Kidney epithelial cell (primary cell): ENCODE measurements around the gene CEP128. TPM values are rescaled to one million over a fixed set of nuclear protein-coding genes. Genes with fewer than 3 reads are reported as not detected.

Experiments
- DNase-seq: peaks from one replicate; pipeline ENCODE4 v3.0.0-alpha.2; 2010; ENCODE audit warnings: low read depth
- H3K27me3 ChIP-seq: 2 replicates; pipeline ENCODE4 v1.6.0; 2011; ENCODE audit warnings: low read length; ENCODE audit not compliant: control insufficient read depth, insufficient read depth
- H3K36me3 ChIP-seq: 2 replicates; pipeline ENCODE4 v1.5.1; 2011; ENCODE audit warnings: low read length; ENCODE audit not compliant: control insufficient read depth, insufficient read depth
- H3K4me3 ChIP-seq: 2 replicates; pipeline ENCODE4 v1.5.1; 2011; ENCODE audit warnings: low read depth, mild to moderate bottlenecking, control low read depth, low read length
- total RNA-seq: library from RNA; depleted of rRNA; stranded (reverse); fragments of >200 nt; gene quantifications from 2 replicates; pipeline ENCODE4 v1.2.3, GENCODE V29; 2015
- TF ChIP-seq, protein P1 (sequence below): IDR thresholded peaks from 2 replicates; pipeline ENCODE4 v1.5.1; 2011; ENCODE audit warnings: mild to moderate bottlenecking, moderate library complexity, low read length, control low read depth, inconsistent platforms; ENCODE audit not compliant: insufficient read depth, poor library complexity, severe bottlenecking

The CEP128 gene
- 1.7 and 4.2 TPM in 2 replicates for total RNA-seq

DNA sequence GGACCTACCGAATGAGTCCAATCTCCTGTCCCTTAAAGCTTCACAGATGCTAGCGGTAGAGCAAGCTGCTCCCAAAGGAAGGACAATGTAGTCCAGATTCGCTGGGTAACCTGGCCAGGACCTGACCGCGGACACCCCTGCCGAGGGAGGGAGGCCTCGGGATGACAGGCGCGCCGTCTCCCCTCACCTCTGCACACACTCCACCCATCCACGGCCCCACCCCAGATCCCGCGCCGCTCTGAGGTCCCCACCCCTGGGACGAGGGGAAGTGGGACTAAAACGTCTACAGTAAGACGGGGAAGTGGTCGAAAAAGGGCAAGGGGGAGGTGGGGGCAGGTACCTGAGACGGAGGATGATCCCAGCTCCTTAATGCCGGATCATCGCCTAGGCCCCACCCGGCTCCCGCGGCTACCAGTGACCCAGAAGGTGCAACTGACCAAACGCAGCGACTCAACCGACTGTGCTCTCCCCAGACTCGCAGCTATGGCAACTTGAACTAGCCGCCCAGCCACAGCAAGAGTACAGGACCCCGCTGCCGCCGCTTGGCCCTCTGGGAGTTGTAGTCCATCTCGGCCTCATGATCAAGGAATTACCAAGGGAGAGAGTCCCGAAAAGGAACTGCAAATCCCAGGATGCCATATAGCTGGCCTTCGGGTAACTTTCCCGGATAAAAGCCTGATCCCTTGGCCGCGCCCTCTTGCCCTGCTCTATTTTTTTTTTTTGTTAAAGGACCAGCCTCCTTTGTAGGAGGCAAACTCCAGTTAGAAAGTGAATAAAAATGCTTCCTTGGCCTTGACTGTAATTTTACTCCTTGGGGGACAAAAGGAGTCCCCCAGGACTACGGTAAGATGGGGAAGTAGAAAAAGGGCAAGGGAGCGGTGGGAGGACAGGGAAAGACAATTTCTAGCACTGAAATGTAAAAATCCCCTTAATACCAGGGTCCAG, at the start of gene CEP128:
TSS of gene CEP128 (minus strand) at position 498 of the 945 bp plus-strand sequence.
- H3K4me3 ChIP-seq, result peak within 1 kb of the TSS; percentile 77
- no peaks in the 10 kb centered on the region for H3K36me3 ChIP-seq
- TF ChIP-seq, protein P1, sequence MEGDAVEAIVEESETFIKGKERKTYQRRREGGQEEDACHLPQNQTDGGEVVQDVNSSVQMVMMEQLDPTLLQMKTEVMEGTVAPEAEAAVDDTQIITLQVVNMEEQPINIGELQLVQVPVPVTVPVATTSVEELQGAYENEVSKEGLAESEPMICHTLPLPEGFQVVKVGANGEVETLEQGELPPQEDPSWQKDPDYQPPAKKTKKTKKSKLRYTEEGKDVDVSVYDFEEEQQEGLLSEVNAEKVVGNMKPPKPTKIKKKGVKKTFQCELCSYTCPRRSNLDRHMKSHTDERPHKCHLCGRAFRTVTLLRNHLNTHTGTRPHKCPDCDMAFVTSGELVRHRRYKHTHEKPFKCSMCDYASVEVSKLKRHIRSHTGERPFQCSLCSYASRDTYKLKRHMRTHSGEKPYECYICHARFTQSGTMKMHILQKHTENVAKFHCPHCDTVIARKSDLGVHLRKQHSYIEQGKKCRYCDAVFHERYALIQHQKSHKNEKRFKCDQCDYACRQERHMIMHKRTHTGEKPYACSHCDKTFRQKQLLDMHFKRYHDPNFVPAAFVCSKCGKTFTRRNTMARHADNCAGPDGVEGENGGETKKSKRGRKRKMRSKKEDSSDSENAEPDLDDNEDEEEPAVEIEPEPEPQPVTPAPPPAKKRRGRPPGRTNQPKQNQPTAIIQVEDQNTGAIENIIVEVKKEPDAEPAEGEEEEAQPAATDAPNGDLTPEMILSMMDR, result no peak
- H3K27me3 ChIP-seq, result no peaks in the 10 kb centered on the region
- peak; percentile 97 for DNase-seq

DNA sequence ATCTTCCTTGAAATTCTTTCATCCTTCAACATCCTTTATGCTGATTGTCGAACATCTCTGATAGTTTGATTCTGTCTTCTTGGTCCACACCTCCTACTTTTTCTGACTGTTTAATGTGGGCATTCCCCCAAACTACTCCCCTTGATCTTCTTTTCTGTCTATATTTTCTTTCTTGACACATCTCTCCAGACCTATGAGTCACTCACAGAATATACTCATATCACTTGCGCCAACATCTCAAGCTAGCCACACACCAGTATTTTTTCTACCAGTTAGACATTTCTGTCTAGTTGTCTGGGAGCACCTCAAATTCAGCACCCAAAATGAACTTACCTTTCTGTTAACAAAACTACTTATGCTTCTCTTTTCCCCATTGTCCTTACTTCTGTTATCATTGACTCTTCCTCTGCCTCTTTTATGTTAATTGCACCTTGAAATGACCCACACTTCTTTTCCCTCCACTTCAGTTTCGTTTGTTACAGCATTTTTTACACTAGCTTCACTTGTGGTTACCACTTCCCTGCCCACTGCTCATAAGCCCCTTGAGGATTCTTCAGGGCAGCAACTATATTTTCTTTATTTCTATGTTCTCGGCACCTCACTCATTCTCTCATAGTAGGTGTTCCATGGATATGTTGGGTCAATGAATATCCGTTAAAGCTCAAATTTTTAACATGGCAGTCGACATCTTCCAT, 47.3 kb upstream of the CEP128 start:
- Histone ChIP-seq H3K27me3 (peaks cover 3% of the 10 kb centered on the region), H3K36me3 (no peaks in the 10 kb centered on the region), H3K4me3 (no peak overlapping the region)
- DNase-seq, result no peak
- TF ChIP-seq, protein P1, result no peak

DNA sequence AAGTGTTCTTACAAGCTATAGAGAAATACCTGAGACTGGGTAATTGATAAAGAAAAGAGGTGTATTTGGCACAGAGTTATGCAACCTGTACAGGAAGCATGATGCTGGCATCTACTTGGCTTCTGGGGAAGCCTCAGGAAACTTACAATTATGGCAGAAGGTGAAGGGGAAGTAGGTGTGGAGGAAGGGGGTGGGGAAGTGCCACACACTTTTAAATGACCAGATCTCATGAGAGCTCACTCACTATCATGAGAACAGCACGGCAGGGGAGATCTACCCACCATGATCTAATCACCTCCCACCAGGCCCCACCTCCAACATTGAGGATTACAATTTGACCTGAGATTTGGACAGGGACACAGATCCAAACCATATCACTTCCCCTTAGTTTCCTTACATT, 46.7 kb upstream of the CEP128 start:
- peaks cover 3% of the 10 kb centered on the region for H3K27me3 ChIP-seq
- TF ChIP-seq, protein P1, result no peak
- no peaks in the 10 kb centered on the region for H3K36me3 ChIP-seq
- H3K4me3 ChIP-seq, result no peak overlapping the region
- no peak for DNase-seq

DNA sequence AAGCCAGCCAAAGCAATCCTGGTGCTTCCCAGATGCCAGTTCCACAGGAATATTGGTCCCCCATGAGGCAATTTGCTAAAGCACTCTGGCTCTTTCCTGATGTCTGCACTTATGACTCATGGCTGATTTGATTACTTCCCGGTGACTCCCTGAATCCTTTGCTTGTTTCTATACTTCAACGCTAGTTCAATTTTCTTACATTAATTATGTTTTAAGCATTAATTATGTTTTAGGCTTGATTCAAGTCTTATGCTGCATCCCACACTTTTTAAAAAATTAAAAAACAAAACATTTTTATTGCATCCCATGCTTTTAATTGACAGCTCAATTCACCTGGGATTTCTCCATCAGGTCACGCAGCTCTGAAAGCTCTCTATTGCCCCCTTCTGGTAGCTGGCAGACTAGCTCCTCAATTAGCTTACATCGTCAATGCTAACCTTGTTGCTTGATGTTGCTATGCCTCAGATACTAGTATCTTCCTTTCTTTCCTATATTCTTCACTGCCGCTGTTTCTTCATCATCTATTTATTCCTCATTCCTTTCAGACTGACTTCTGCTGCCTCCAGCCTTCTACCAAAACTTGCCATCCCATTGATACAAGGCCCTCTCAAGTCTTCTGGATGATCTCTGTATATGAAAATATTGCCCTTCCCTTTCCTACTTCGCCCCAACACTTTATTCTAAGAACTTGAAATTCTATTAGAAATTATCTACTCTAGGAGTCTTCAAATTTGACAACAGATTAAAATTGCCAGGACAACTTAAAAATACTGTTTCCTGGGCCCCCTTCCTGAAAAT, 45.9 kb upstream of the CEP128 start:
- Histone ChIP-seq H3K4me3 (no peak overlapping the region), H3K36me3 (no peaks in the 10 kb centered on the region), H3K27me3 (peaks cover 3% of the 10 kb centered on the region)
- TF ChIP-seq, protein P1, result peak; percentile 91
- DNase-seq, result peak; percentile 53

DNA sequence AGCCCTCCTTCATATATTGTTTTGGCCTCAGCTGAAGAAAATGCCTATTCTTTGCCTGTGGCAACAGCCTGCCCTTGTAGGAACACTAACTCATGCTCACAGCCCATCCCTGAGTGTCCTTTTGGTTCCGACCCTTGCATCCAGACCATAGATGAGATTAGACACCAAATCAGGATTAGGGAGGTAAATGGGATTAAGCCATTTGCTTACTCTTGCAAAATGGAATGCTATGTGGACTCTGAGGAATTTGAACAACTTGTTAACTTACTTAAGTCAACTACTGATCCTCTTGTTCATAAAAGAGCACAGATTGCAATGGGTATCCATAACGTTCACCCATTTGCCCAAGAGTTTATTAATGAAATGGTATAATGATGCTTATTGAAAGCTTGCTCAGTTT, 41.2 kb upstream of the CEP128 start:
- DNase-seq, result no peak
- Histone ChIP-seq H3K4me3 (no peak overlapping the region), H3K27me3 (no peaks in the 10 kb centered on the region), H3K36me3 (no peaks in the 10 kb centered on the region)
- TF ChIP-seq, protein P1, result no peak
